Activated naive CD4-positive, alpha-beta T cell (primary cell): ENCODE measurements around the gene FAM9B.

ENCODE experiments used
- DNase-seq, 4 experiments: peaks; one replicate each; lab custom pipeline; 2025; lab: John Stamatoyannopoulos, UW

Gene FAM9B

GRCh38 chrX:8980756-8981155 lies 53.2 kb downstream of the FAM9B start:
- no peak for DNase-seq
